HEK293T (cell line): Measurements from ENCODE around the gene CUL9.

Experiments
- CTCF ChIA-PET: fragments of 350-600 bp; formaldehyde crosslinking; extraction: SDS; loops from one replicate; lab custom pipeline; 2021; ENCODE audit warnings: antibody characterized with exemption, inconsistent platforms; lab: Yijun Ruan, JAX
- POLR2A ChIA-PET: fragments of 350-600 bp; formaldehyde crosslinking; extraction: SDS; loops from one replicate; lab custom pipeline; 2020; ENCODE audit warnings: antibody characterized with exemption, inconsistent platforms; lab: Yijun Ruan, JAX
- DNase-seq: peaks from one replicate; pipeline ENCODE4 v3.0.0; 2012; ENCODE audit warnings: mixed read lengths; ENCODE audit errors: extremely low spot score
- ARNT ChIP-seq: fragments of 450-650 bp; IDR thresholded peaks from 2 replicates; pipeline ENCODE4 v1.6.1; 2017; ENCODE audit warnings: mild to moderate bottlenecking
- BHLHE40 ChIP-seq: fragments of 450-650 bp; IDR thresholded peaks from 2 replicates; pipeline ENCODE4 v1.6.1; 2016; ENCODE audit warnings: mild to moderate bottlenecking, moderate library complexity, borderline replicate concordance
- CTBP1 ChIP-seq: fragments of 450-650 bp; IDR thresholded peaks from 2 replicates; pipeline ENCODE4 v1.6.1; 2016; ENCODE audit warnings: borderline replicate concordance
- ELF4 ChIP-seq: fragments of 450-650 bp; IDR thresholded peaks from 2 replicates; pipeline ENCODE4 v1.6.1; 2017; ENCODE audit warnings: antibody characterized with exemption
- FOXA1 ChIP-seq: fragments of 450-650 bp; IDR thresholded peaks from 2 replicates; pipeline ENCODE4 v1.6.1; 2016; ENCODE audit warnings: mild to moderate bottlenecking
- FOXK2 ChIP-seq: fragments of 450-650 bp; IDR thresholded peaks from 2 replicates; pipeline ENCODE4 v1.6.1; 2016; ENCODE audit warnings: mild to moderate bottlenecking
- FOXM1 ChIP-seq: fragments of 450-650 bp; IDR thresholded peaks from 2 replicates; pipeline ENCODE4 v1.6.1; 2017; ENCODE audit warnings: mild to moderate bottlenecking, borderline replicate concordance
- HDGF ChIP-seq: fragments of 450-650 bp; IDR thresholded peaks from 2 replicates; pipeline ENCODE4 v1.6.1; 2017; ENCODE audit warnings: antibody characterized with exemption, borderline replicate concordance
- L3MBTL2 ChIP-seq: fragments of 450-650 bp; conservative IDR thresholded peaks from 2 replicates; pipeline ENCODE4 v1.6.1; 2016; ENCODE audit warnings: mild to moderate bottlenecking
- LEF1 ChIP-seq: fragments of 450-650 bp; IDR thresholded peaks from 2 replicates; pipeline ENCODE4 v1.6.1; 2017; ENCODE audit warnings: mild to moderate bottlenecking, borderline replicate concordance
- SUZ12 ChIP-seq: fragments of 450-650 bp; IDR thresholded peaks from 2 replicates; pipeline ENCODE4 v1.6.1; 2016; ENCODE audit warnings: mild to moderate bottlenecking
- TARDBP ChIP-seq: fragments of 450-650 bp; IDR thresholded peaks from 2 replicates; pipeline ENCODE4 v1.6.1; 2016
- ZNF384 ChIP-seq: fragments of 450-650 bp; IDR thresholded peaks from 2 replicates; pipeline ENCODE4 v1.6.1; 2016

CUL9 gene

DNA sequence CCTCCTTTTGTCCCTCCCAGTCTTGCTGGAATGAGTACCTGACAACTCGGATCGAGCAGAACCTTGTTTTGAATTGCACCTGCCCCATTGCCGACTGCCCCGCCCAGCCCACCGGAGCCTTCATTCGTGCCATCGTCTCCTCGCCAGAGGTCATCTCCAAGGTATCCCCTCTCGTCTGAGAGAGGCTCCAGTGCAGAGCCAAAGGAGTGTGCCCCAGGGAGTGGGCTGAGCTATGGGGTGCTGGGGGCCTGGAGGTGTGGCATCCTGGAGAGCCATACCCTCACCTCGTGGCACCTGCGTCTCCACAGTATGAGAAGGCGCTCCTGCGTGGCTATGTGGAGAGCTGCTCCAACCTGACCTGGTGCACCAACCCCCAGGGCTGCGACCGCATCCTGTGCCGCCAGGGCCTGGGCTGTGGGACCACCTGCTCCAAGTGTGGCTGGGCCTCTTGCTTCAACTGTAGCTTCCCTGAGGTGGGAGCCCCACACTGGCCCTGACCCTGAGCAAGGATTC is 38.5 kb downstream of the CUL9 start:
- DNase-seq: no peak
- ChIA-PET POLR2A (interaction anchor here (0.6 to 2.4 kb wide), 5 partner anchors 9 to 26 kb away, joined by 3 to 11 read pairs (median 3); partner anchors contain the start of gene DNPH1), CTCF (no interaction called here)
- no peak for TF ChIP-seq FOXM1
- TF ChIP-seq HDGF: no peak
- TF ChIP-seq FOXK2: no peak
- TF ChIP-seq ELF4: no peak

DNA sequence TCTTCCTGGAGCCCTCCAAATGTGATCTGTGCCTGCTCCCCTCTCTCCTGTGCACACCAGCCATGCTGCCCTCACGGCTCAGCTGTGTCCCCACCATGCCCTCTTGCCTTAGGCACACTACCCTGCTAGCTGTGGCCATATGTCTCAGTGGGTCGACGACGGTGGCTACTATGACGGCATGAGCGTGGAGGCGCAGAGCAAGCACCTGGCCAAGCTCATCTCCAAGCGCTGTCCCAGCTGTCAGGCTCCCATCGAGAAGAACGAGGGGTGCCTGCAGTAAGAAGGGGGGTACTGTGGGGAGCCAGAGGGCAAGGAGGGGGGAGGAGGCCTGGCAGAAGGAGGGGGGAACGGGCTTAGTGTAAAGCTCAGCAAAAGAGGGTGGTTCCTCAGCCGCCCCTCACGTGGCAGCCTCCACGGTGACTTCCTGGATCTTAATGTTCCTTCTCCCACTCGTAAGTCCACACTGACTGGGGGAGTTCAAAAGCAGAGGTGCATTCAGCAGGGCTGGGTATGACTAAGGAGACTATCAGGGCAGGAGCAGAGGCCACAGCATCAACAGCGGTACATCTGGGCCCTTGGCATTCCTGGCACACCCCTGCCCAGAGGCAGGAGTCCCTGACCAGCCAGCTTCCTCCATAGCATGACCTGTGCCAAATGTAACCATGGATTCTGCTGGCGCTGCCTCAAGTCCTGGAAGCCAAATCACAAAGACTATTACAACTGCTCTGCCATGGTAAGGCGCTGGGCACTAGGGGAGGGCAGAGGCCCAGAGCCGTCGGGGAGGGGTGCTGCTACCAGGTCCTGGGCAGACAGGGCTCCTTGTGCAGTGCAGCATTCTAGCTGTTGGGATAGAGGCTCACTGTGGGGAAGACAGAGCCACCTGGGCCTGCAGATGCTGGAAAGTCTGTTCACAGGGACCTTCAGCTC is 39.3 kb downstream of the CUL9 start:
- CTCF ChIA-PET: no interaction called here
- POLR2A ChIA-PET: interaction anchor here (0.6 to 2.4 kb wide), 5 partner anchors 8 to 30 kb away, joined by 3 to 11 read pairs (median 4); partner anchors contain the start of gene DNPH1
- DNase-seq: no peak
- TF ChIP-seq BHLHE40: no peak
- no peak for TF ChIP-seq ELF4
- no peak for TF ChIP-seq SUZ12

DNA sequence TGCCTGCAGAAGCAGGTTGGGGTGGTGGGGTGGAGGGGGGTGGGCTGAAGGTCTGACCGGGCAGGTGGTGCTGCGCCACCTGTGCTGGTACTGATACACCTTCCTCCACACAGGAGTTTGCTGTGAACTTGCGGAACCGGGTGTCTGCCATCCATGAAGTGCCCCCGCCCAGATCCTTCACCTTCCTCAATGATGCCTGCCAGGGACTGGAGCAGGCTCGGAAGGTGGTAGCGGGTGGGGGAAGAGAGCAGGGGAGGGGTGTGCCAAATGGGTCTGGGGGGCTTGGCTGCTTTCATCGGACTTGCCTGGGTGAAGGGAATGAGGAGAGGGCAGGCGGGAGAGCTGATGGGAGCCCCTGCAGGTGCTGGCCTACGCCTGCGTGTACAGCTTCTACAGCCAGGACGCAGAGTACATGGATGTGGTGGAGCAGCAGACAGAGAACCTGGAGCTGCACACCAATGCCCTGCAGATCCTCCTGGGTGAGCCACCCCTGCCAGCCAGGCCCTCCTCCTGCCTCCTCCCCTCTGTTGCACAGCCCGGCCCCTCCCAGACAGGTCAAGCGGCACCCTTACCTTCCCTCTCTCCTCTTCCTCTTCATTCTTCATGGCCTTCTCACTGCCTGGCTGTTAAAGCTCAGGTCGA is 40.5 kb downstream of the CUL9 start:
- ChIA-PET CTCF (no interaction called here), POLR2A (interaction anchor here (0.7 to 1.4 kb wide), 4 partner anchors 14 to 31 kb away, joined by 3 to 4 read pairs (median 3); no protein-coding TSS in a partner anchor)
- DNase-seq: no peak
- no peak for TF ChIP-seq CTBP1
- TF ChIP-seq FOXK2: no peak
- no peak for TF ChIP-seq ARNT
- no peak for TF ChIP-seq L3MBTL2
- TF ChIP-seq LEF1: no peak
- no peak for TF ChIP-seq FOXM1
- no peak for TF ChIP-seq BHLHE40
- TF ChIP-seq TARDBP: no peak

DNA sequence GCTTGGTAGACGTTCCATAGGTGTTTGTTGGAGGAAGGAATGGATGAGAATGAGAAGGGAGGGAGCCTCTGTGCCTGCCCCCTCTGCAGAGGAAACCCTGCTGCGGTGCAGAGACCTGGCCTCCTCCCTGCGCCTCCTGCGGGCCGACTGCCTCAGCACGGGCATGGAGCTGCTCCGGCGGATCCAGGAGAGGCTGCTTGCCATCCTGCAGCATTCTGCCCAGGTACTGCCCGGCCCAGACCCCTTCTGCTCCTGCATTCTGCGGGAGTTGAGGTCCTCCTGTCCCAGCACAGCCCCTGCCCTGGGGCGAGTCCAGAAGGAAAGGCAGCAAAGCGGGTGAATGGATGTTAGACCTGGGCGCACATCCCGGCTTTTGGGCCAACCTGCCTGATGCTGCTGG is 41.2 kb downstream of the CUL9 start:
- ChIA-PET CTCF (no interaction called here), POLR2A (interaction anchor here (0.7 to 1.3 kb wide), 3 partner anchors 15 to 28 kb away, joined by 3 read pairs; no protein-coding TSS in a partner anchor)
- DNase-seq: no peak
- no peak for TF ChIP-seq ZNF384

DNA sequence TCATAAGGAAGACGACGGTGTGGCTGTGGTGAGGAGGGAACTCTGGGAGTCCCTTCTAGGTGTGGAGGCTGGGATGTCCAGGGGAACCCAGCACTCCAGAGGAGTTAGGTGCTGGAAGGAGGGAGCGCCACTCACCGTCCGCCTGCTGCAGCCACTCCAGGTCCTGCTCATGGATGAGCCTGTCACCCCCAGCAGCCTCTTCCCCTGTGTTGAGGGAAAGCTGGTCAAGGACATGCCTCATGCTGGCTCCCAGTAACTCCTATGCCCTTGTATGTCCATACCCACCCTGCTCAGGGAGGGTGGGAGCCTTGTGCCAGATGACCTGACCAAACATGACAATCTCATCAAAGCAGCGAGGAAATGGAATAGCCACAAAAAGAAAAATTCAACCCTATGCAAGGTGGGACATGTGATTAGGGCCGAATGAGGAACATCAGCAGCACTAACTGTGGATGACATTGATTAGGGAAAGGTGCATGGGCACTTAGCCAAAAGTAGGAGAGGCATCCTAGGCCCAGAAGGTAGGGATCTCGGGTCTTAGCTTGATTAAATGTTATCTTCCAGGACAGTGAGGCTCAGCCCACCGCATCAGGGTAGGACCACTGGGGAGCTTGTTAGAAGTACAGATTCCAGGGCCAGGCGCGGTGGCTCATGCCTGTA is 44.3 kb downstream of the CUL9 start:
- DNase-seq: no peak
- ChIA-PET CTCF (no interaction called here), POLR2A (interaction anchor here (1.2 kb wide), 1 partner anchor 20 kb away, joined by 4 read pairs; no protein-coding TSS in a partner anchor)
- TF ChIP-seq CTBP1 (no peak), FOXM1 (no peak), ZNF384 (no peak), FOXA1 (no peak)

DNA sequence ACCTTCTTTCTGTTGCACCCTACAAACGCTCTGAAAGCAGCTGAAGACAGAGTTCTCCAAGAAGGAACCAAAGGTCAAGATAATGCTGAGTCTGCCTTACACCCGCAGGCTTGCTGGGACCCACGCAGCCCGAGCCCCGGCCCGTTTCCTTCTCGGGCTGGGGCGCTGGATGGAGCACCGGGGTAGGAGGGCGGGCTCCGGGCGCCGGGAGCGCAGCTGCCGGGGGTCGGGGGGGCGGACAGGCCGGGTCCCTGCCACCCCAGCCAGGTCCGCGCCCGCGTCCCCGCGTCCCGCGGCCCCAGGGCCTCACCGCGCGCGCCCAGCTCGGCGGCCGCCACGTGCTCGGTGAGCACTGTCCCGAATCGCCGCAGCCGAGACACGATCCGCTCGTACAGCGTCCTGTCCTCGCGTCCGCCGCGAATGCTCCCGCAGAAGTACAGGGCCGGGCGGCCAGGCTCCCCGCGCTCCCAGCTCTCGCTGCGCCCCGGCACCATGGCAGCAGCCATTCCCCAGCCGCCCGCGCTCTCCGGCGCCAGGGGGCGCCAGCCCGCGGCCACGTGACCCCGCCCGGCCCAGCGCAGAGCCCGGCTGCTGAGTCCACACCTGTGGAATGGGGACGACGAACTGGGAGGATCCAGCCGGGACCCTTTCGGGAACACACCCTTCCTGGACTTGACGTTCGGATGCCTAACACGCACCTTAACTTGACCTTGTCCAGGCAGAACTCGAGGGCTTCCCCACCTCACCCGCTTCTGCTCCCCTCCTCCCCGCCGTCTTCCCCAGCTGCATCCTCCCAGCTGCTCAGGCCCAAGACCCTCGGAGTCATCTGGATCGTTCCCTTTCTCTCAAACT is 47.2 kb downstream of the CUL9 start, which contains the start of gene DNPH1:
TSS of gene DNPH1 (minus strand) at position 531 of the 852 bp plus-strand sequence. CDS start at position 506, 25 bp downstream.
- DNase-seq: peak; percentile 90
- CTCF ChIA-PET: interaction anchor here (0.5 to 1.4 kb wide), 18 partner anchors 8 to 369 kb away, joined by 3 to 6 read pairs (median 3); partner anchors contain the start of gene CUL9

DNA sequence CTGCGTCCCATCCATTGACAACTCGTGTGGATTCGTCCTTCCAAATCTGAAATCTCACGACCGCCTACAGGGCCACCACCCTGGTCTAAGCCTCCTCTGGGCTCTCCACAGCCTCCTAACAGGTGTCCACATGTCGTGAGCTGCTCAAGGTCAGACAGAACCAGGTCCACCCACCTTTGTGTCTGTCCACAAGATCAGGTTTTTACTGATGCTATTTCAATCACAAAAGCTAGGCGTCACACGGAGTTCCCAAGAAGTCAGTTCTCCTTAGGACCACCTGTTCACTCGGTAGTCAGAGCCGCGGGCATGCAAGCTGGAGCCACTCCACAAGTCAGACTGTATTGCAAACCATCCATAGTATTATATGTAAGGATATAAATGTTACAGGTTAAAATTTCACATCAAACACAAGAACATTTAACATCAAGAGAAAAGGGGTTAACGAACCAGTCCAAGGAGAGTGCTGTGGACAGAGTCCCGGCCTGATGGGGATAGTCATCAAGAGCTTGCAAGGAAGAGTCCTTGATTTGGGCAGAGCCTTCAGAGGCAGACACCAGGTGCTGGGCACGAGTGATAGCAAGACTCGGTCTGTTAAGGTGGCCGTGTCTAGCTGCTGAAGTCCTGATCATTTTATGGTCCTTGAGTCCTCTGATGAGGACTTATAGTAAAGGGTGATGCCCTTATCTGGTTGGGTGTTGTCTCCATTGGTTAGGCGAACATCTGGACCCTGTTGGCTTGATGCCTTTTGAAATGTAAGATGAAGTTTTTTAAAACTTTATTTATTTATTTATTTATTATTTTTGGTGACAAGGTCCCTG is 48.0 kb downstream of the CUL9 start:
- no peak for DNase-seq
- ChIA-PET CTCF (interaction anchor here (0.6 to 1.4 kb wide), 7 partner anchors 8 to 368 kb away, joined by 3 to 5 read pairs (median 3); no protein-coding TSS in a partner anchor), POLR2A (interaction anchor here (0.9 to 2.4 kb wide), 13 partner anchors 7 to 301 kb away, joined by 3 to 12 read pairs (median 4); partner anchors contain the start of genes CNPY3, CUL9, SRF and ZNF318)
- TF ChIP-seq CTBP1 (no peak), ELF4 (no peak), ZNF384 (no peak), HDGF (no peak)

More for the DNA sequence above, 47.2 kb downstream of the CUL9 start, which contains the start of gene DNPH1:
- TF ChIP-seq FOXM1 (0 out of 2 replicates have a peak, but pooled peaks have one; percentile 9), L3MBTL2 (peak; percentile 59; the same call in 1 of the 2 replicates), ZNF384 (no peak), LEF1 (0 out of 2 replicates have a peak, but pooled peaks have one; percentile 45)
- POLR2A ChIA-PET: interaction anchor here (0.8 to 2.4 kb wide), 13 partner anchors 8 to 300 kb away, joined by 3 to 12 read pairs (median 4); partner anchors contain the start of genes CNPY3, CUL9, SRF and ZNF318
